GM18499 (cell line): Measurements from ENCODE around the gene POU5F1.

Source experiments
- ATAC-seq: cut with Tn5 transposase; IDR thresholded peaks from one replicate; pipeline ENCODE4 v1.9.1; 2021; ENCODE audit warnings: moderate number of reproducible peaks; ENCODE audit not compliant: insufficient read depth, unreplicated experiment

The POU5F1 gene

GRCh38 chr6:31118178-31118577 lies 52.3 kb downstream of the POU5F1 start:
- no peak for ATAC-seq

- ATAC-seq, result no peak
Observed at GRCh38 chr6:31116661-31117385, 53.7 kb downstream of the POU5F1 start.

GRCh38 chr6:31115941-31116560 lies 54.4 kb downstream of the POU5F1 start:
- no peak for ATAC-seq

- no peak for ATAC-seq
Observed at GRCh38 chr6:31114970-31115849, 55.3 kb downstream of the POU5F1 start.

- no peak for ATAC-seq
Observed at GRCh38 chr6:31114541-31114878, 56.0 kb downstream of the POU5F1 start, which contains the start of gene PSORS1C1. Gene PSORS1C1 (plus strand): TSS chr6:31114800. CDS start chr6:31129633, 14,833 bp downstream.
